ENCODE results near the gene SPTLC2.
"Not testable (repeated sequence)": the region's sequence is repeated elsewhere in the genome, so short reads cannot be mapped to it uniquely, and the experiment has no call there.

The SPTLC2 gene

GRCh38 chr14:77544571-77544970 lies 71.9 kb downstream of the SPTLC2 start:
- DNase-seq = no peak

GRCh38 chr14:77543637-77544334 lies 72.7 kb downstream of the SPTLC2 start:
- DNase-seq = no peak

GRCh38 chr14:77543240-77543551 lies 73.2 kb downstream of the SPTLC2 start:
- DNase-seq = no peak

GRCh38 chr14:77542421-77543239 lies 73.8 kb downstream of the SPTLC2 start:
- no peak for DNase-seq

- no peak for DNase-seq
Observed at GRCh38 chr14:77541905-77542304, 74.5 kb downstream of the SPTLC2 start.

- DNase-seq = not testable (repeated sequence)
Observed at GRCh38 chr14:77536951-77537350, 79.5 kb downstream of the SPTLC2 start.

GRCh38 chr14:77531071-77531470 lies 85.4 kb downstream of the SPTLC2 start:
- no peak for DNase-seq

- DNase-seq = no peak
Observed at GRCh38 chr14:77529963-77530362, 86.5 kb downstream of the SPTLC2 start.

- no peak for DNase-seq
Observed at GRCh38 chr14:77529213-77529612, 87.2 kb downstream of the SPTLC2 start.

- not testable (repeated sequence) for DNase-seq
Observed at GRCh38 chr14:77528701-77529100, 87.7 kb downstream of the SPTLC2 start.

GRCh38 chr14:77526266-77526665 lies 90.2 kb downstream of the SPTLC2 start:
- DNase-seq = no peak

- no peak for DNase-seq
Observed at GRCh38 chr14:77524536-77524935, 91.9 kb downstream of the SPTLC2 start.

GRCh38 chr14:77523109-77523508 lies 93.3 kb downstream of the SPTLC2 start:
- DNase-seq = no peak

GRCh38 chr14:77520555-77520954 lies 95.9 kb downstream of the SPTLC2 start:
- DNase-seq = no peak

GRCh38 chr14:77516126-77516525 lies 100.3 kb downstream of the SPTLC2 start:
- no peak for DNase-seq

GRCh38 chr14:77511486-77512162 lies 104.8 kb downstream of the SPTLC2 start:
- DNase-seq = no peak

GRCh38 chr14:77509366-77509765 lies 107.1 kb downstream of the SPTLC2 start:
- DNase-seq = no peak

- DNase-seq = no peak
Observed at GRCh38 chr14:77508876-77509275, 107.6 kb downstream of the SPTLC2 start.

- DNase-seq = no peak
Observed at GRCh38 chr14:77508249-77508648, 108.2 kb downstream of the SPTLC2 start.

- DNase-seq = no peak
Observed at GRCh38 chr14:77507762-77508161, 108.7 kb downstream of the SPTLC2 start.

GRCh38 chr14:77505031-77505430 lies 111.4 kb downstream of the SPTLC2 start:
- DNase-seq = no peak

- no peak for DNase-seq
Observed at GRCh38 chr14:77503138-77503537, 113.3 kb downstream of the SPTLC2 start.

- no peak for DNase-seq
Observed at GRCh38 chr14:77502109-77502782, 114.2 kb downstream of the SPTLC2 start.
